Measurements from ENCODE around the gene NME2.
"Not testable (repeated sequence)": the region's sequence is repeated elsewhere in the genome, so short reads cannot be mapped to it uniquely, and the experiment has no call there.

NME2 gene

GRCh38 chr17:51165680-51166197, 472 bp upstream of the NME2 start:
- Mint-ChIP-seq H3K27me3 (no peaks in the 10 kb centered on the region), H3K4me1 (ENCODE audit: low read depth) (peaks cover 53% of the 10 kb centered on the region), H3K4me3 (peak overlapping the region; percentile 85), H3K27ac (peak overlapping the region; percentile 99), H3K9me3 (no peaks in the 10 kb centered on the region), H3K36me3 (ENCODE audit: low read depth) (peaks cover 74% of the 10 kb centered on the region)
- intact Hi-C loops (cut with micrococcal nuclease), result loop anchor here (1.0 kb wide), 1 partner anchor 95 kb away; the partner anchor contains the start of genes MBTD1 and UTP18

GRCh38 chr17:51166987-51167931, 1.0 kb downstream of the NME2 start:
- Mint-ChIP-seq H3K27ac (peak overlapping the region; percentile 99), H3K27me3 (no peaks in the 10 kb centered on the region), H3K36me3 (ENCODE audit: low read depth) (peaks cover 74% of the 10 kb centered on the region), H3K4me3 (peak overlapping the region; percentile 85), H3K4me1 (ENCODE audit: low read depth) (peaks cover 53% of the 10 kb centered on the region), H3K9me3 (no peaks in the 10 kb centered on the region)
- intact Hi-C loops (cut with micrococcal nuclease), result loop anchor here (1.0 kb wide), 1 partner anchor 93 kb away; the partner anchor contains the start of genes MBTD1 and UTP18

- no peaks in the 10 kb centered on the region for H3K27me3 Mint-ChIP-seq
- no peak overlapping the region for H3K4me3 Mint-ChIP-seq
- peaks cover 39% of the 10 kb centered on the region for H3K4me1 Mint-ChIP-seq (ENCODE audit: low read depth)
- H3K36me3 Mint-ChIP-seq (ENCODE audit: low read depth), result peaks cover 78% of the 10 kb centered on the region
- no peaks in the 10 kb centered on the region for H3K9me3 Mint-ChIP-seq
- intact Hi-C loops (cut with micrococcal nuclease), result no loop called here
- H3K27ac Mint-ChIP-seq, result no peak overlapping the region
Measured at GRCh38 chr17:51169340-51169739, 3.1 kb downstream of the NME2 start.

GRCh38 chr17:51170736-51171135, 4.5 kb downstream of the NME2 start:
- H3K36me3 Mint-ChIP-seq (ENCODE audit: low read depth), result peaks cover 89% of the 10 kb centered on the region
- intact Hi-C loops (cut with micrococcal nuclease), result no loop called here
- H3K4me1 Mint-ChIP-seq (ENCODE audit: low read depth), result peaks cover 30% of the 10 kb centered on the region
- H3K4me3 Mint-ChIP-seq, result no peak overlapping the region
- H3K27me3 Mint-ChIP-seq, result no peaks in the 10 kb centered on the region
- no peaks in the 10 kb centered on the region for H3K9me3 Mint-ChIP-seq
- no peak overlapping the region for H3K27ac Mint-ChIP-seq

GRCh38 chr17:51172030-51172429, 5.8 kb downstream of the NME2 start:
- Mint-ChIP-seq H3K4me1 (ENCODE audit: low read depth) (peaks cover 23% of the 10 kb centered on the region), H3K36me3 (ENCODE audit: low read depth) (peaks cover 87% of the 10 kb centered on the region)
- intact Hi-C loops (cut with micrococcal nuclease); H3K4me3 Mint-ChIP-seq; H3K9me3 Mint-ChIP-seq; H3K27me3 Mint-ChIP-seq; H3K27ac Mint-ChIP-seq: not testable (repeated sequence)

- intact Hi-C loops (cut with micrococcal nuclease), result no loop called here
- Mint-ChIP-seq H3K4me1 (ENCODE audit: low read depth) (no peaks in the 10 kb centered on the region), H3K27me3 (no peaks in the 10 kb centered on the region), H3K9me3 (no peaks in the 10 kb centered on the region), H3K4me3 (no peak overlapping the region), H3K27ac (no peak overlapping the region), H3K36me3 (ENCODE audit: low read depth) (peaks cover 72% of the 10 kb centered on the region)
Measured at GRCh38 chr17:51180486-51180885, 14.3 kb downstream of the NME2 start.

GRCh38 chr17:51184124-51184523, 17.9 kb downstream of the NME2 start:
- Mint-ChIP-seq H3K27ac (no peak overlapping the region), H3K4me3 (no peak overlapping the region), H3K4me1 (ENCODE audit: low read depth) (no peaks in the 10 kb centered on the region), H3K36me3 (ENCODE audit: low read depth) (peaks cover 85% of the 10 kb centered on the region), H3K9me3 (no peaks in the 10 kb centered on the region), H3K27me3 (no peaks in the 10 kb centered on the region)
- intact Hi-C loops (cut with micrococcal nuclease), result no loop called here

- H3K27ac Mint-ChIP-seq, result no peak overlapping the region
- H3K27me3 Mint-ChIP-seq, result no peaks in the 10 kb centered on the region
- peaks cover 92% of the 10 kb centered on the region for H3K36me3 Mint-ChIP-seq (ENCODE audit: low read depth)
- intact Hi-C loops (cut with micrococcal nuclease), result no loop called here
- H3K4me1 Mint-ChIP-seq (ENCODE audit: low read depth), result no peaks in the 10 kb centered on the region
- no peak overlapping the region for H3K4me3 Mint-ChIP-seq
- no peaks in the 10 kb centered on the region for H3K9me3 Mint-ChIP-seq
Measured at GRCh38 chr17:51185763-51186332, 19.6 kb downstream of the NME2 start.

- Mint-ChIP-seq H3K36me3 (ENCODE audit: low read depth) (peaks cover 91% of the 10 kb centered on the region), H3K27ac (no peak overlapping the region), H3K27me3 (no peaks in the 10 kb centered on the region), H3K9me3 (no peaks in the 10 kb centered on the region), H3K4me3 (no peak overlapping the region), H3K4me1 (ENCODE audit: low read depth) (no peaks in the 10 kb centered on the region)
- intact Hi-C loops (cut with micrococcal nuclease), result no loop called here
Measured at GRCh38 chr17:51188271-51188833, 22.1 kb downstream of the NME2 start.

GRCh38 chr17:51189162-51189561, 23.0 kb downstream of the NME2 start:
- no peak overlapping the region for H3K27ac Mint-ChIP-seq
- no peaks in the 10 kb centered on the region for H3K9me3 Mint-ChIP-seq
- no peaks in the 10 kb centered on the region for H3K27me3 Mint-ChIP-seq
- peaks cover 91% of the 10 kb centered on the region for H3K36me3 Mint-ChIP-seq (ENCODE audit: low read depth)
- H3K4me1 Mint-ChIP-seq (ENCODE audit: low read depth), result no peaks in the 10 kb centered on the region
- intact Hi-C loops (cut with micrococcal nuclease), result no loop called here
- H3K4me3 Mint-ChIP-seq, result no peak overlapping the region

GRCh38 chr17:51189628-51190027, 23.4 kb downstream of the NME2 start:
- no peaks in the 10 kb centered on the region for H3K4me1 Mint-ChIP-seq (ENCODE audit: low read depth)
- no peak overlapping the region for H3K27ac Mint-ChIP-seq
- intact Hi-C loops (cut with micrococcal nuclease), result no loop called here
- H3K27me3 Mint-ChIP-seq, result no peaks in the 10 kb centered on the region
- no peaks in the 10 kb centered on the region for H3K9me3 Mint-ChIP-seq
- peaks cover 91% of the 10 kb centered on the region for H3K36me3 Mint-ChIP-seq (ENCODE audit: low read depth)
- H3K4me3 Mint-ChIP-seq, result no peak overlapping the region

- intact Hi-C loops (cut with micrococcal nuclease), result no loop called here
Measured at GRCh38 chr17:51191895-51192294, 25.7 kb downstream of the NME2 start.

GRCh38 chr17:51197754-51198153, 31.5 kb downstream of the NME2 start:
- Mint-ChIP-seq H3K9me3 (no peaks in the 10 kb centered on the region), H3K4me1 (ENCODE audit: low read depth) (no peaks in the 10 kb centered on the region), H3K4me3 (no peak overlapping the region), H3K27me3 (no peaks in the 10 kb centered on the region), H3K36me3 (ENCODE audit: low read depth) (peaks cover 88% of the 10 kb centered on the region), H3K27ac (no peak overlapping the region)
- intact Hi-C loops (cut with micrococcal nuclease), result no loop called here

More at GRCh38 chr17:51191895-51192294, 25.7 kb downstream of the NME2 start:
- H3K4me1 Mint-ChIP-seq (ENCODE audit: low read depth), result no peaks in the 10 kb centered on the region
- no peak overlapping the region for H3K4me3 Mint-ChIP-seq
- peaks cover 87% of the 10 kb centered on the region for H3K36me3 Mint-ChIP-seq (ENCODE audit: low read depth)
- no peaks in the 10 kb centered on the region for H3K27me3 Mint-ChIP-seq
- no peak overlapping the region for H3K27ac Mint-ChIP-seq
- H3K9me3 Mint-ChIP-seq, result no peaks in the 10 kb centered on the region

- intact Hi-C loops (cut with micrococcal nuclease), result no loop called here
- no peaks in the 10 kb centered on the region for H3K27me3 Mint-ChIP-seq
- H3K36me3 Mint-ChIP-seq (ENCODE audit: low read depth), result peaks cover 91% of the 10 kb centered on the region
- no peak overlapping the region for H3K4me3 Mint-ChIP-seq
- H3K4me1 Mint-ChIP-seq (ENCODE audit: low read depth), result no peaks in the 10 kb centered on the region
- no peak overlapping the region for H3K27ac Mint-ChIP-seq
- H3K9me3 Mint-ChIP-seq, result no peaks in the 10 kb centered on the region
Measured at GRCh38 chr17:51200295-51200694, 34.1 kb downstream of the NME2 start.

Data from dendritic cell treated with granulocyte-macrophage colony-stimulating factor and Interleukin-4, amounts not matched to agents 40 ng/mL and 50 ng/mL, for 4 days (primary cell).